ENCODE data around the gene ANKRD49.

- no peak for TF ChIP-seq POLR2AphosphoS5 (IDR thresholded peaks at IDR 0.05)
- TF ChIP-seq CTCF (IDR thresholded peaks at IDR 0.05), result no peak
- no peak for TF ChIP-seq EP300 (IDR thresholded peaks at IDR 0.05)
- no peak for TF ChIP-seq POLR2A (IDR thresholded peaks at IDR 0.05)
Measured at GRCh38 chr11:94536386-94536785, 42.6 kb downstream of the ANKRD49 start.
